ENCODE measurements around the gene NBAS.
"Not testable (repeated sequence)": the region's sequence is repeated elsewhere in the genome, so short reads cannot be mapped to it uniquely, and the experiment has no call there.

Gene NBAS

GRCh38 chr2:15527074-15527739 lies 33.9 kb downstream of the NBAS start:
- DNase-seq (ENCODE audit: low read depth), result no peak

GRCh38 chr2:15521641-15522181 lies 39.4 kb downstream of the NBAS start:
- DNase-seq (ENCODE audit: low read depth), result no peak

- DNase-seq (ENCODE audit: low read depth), result no peak
Observed at GRCh38 chr2:15520346-15520745, 40.8 kb downstream of the NBAS start.

- DNase-seq (ENCODE audit: low read depth), result not testable (repeated sequence)
Observed at GRCh38 chr2:15518759-15519158, 42.4 kb downstream of the NBAS start.

GRCh38 chr2:15517793-15518192 lies 43.3 kb downstream of the NBAS start:
- DNase-seq (ENCODE audit: low read depth), result no peak

- DNase-seq (ENCODE audit: low read depth), result no peak
Observed at GRCh38 chr2:15511686-15512085, 49.4 kb downstream of the NBAS start.

GRCh38 chr2:15510552-15510951 lies 50.6 kb downstream of the NBAS start:
- no peak for DNase-seq (ENCODE audit: low read depth)

- DNase-seq (ENCODE audit: low read depth), result no peak
Observed at GRCh38 chr2:15510131-15510530, 51.0 kb downstream of the NBAS start.

- no peak for DNase-seq (ENCODE audit: low read depth)
Observed at GRCh38 chr2:15507697-15508096, 53.4 kb downstream of the NBAS start.

- DNase-seq (ENCODE audit: low read depth), result no peak
Observed at GRCh38 chr2:15507061-15507460, 54.1 kb downstream of the NBAS start.

- no peak for DNase-seq (ENCODE audit: low read depth)
Observed at GRCh38 chr2:15506229-15506819, 54.8 kb downstream of the NBAS start.

- no peak for DNase-seq (ENCODE audit: low read depth)
Observed at GRCh38 chr2:15504882-15505663, 56.1 kb downstream of the NBAS start.

- not testable (repeated sequence) for DNase-seq (ENCODE audit: low read depth)
Observed at GRCh38 chr2:15499251-15499650, 61.9 kb downstream of the NBAS start.

GRCh38 chr2:15498554-15498953 lies 62.6 kb downstream of the NBAS start:
- DNase-seq (ENCODE audit: low read depth), result no peak

GRCh38 chr2:15494877-15495276 lies 66.3 kb downstream of the NBAS start:
- DNase-seq (ENCODE audit: low read depth), result no peak

GRCh38 chr2:15492773-15493325 lies 68.3 kb downstream of the NBAS start:
- no peak for DNase-seq (ENCODE audit: low read depth)

GRCh38 chr2:15486770-15487169 lies 74.4 kb downstream of the NBAS start:
- DNase-seq (ENCODE audit: low read depth), result no peak

- DNase-seq (ENCODE audit: low read depth), result no peak
Observed at GRCh38 chr2:15485949-15486348, 75.2 kb downstream of the NBAS start.

GRCh38 chr2:15481000-15481399 lies 80.1 kb downstream of the NBAS start:
- no peak for DNase-seq (ENCODE audit: low read depth)

- no peak for DNase-seq (ENCODE audit: low read depth)
Observed at GRCh38 chr2:15480552-15480951, 80.6 kb downstream of the NBAS start.

GRCh38 chr2:15472876-15473275 lies 88.3 kb downstream of the NBAS start:
- no peak for DNase-seq (ENCODE audit: low read depth)

GRCh38 chr2:15472133-15472532 lies 89.0 kb downstream of the NBAS start:
- no peak for DNase-seq (ENCODE audit: low read depth)

- DNase-seq (ENCODE audit: low read depth), result no peak
Observed at GRCh38 chr2:15471606-15472005, 89.5 kb downstream of the NBAS start.

Data from stimulated activated CD8-positive, alpha-beta memory T cell treated with anti-CD3 and anti-CD28 coated beads, Interleukin-12 subunit alpha, Interleukin-12 subunit beta, amount 100 ng/mL, for 1 hour (primary cell).